Hippocampal formation (tissue), 2 donors: ENCODE results near the gene FIBP.

Source experiments
- DNase-seq, 2 donors: peaks; one replicate each; lab custom pipeline; 2025; lab: John Stamatoyannopoulos, UW

The FIBP gene

DNA sequence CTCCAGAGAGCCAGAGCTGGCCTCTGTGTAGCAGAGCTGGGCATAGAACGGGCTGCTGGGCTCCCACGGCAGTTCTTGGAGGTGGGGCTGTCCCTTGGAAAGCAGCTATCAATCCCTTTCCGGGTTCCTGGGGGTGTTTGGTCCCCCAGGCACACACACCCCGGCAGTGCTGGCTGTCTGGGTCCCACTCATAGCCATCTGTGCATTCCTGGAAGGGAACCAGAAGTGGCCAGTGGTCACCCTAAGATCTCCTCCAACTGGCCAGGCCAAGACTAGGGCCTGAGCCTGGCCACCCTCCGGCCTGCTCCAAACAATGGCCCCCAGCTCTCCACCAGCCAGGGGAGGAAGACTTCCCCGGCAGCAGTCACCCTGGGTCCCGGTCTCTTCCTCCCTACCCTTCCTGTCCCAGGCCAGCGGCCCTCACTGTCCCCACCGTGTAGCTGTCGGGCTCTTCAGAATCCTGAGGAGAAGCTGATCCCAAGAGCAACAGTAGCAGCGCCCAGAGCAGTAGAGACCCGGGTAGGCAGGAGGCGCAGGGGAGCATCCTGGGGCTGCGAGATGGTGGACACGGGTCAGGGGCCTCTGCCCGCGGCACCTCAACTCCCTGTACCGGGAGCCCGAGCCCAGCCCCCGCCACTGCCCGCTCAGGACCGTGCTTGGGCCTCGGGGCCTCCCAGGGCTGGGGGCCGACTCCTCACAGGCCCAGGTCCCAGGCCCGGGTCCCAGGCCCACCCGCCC is 16.3 kb downstream of the FIBP start:
- DNase-seq = no peak

GRCh38 chr11:65870706-65871681 is 17.3 kb downstream of the FIBP start:
- DNase-seq = no peak

DNA sequence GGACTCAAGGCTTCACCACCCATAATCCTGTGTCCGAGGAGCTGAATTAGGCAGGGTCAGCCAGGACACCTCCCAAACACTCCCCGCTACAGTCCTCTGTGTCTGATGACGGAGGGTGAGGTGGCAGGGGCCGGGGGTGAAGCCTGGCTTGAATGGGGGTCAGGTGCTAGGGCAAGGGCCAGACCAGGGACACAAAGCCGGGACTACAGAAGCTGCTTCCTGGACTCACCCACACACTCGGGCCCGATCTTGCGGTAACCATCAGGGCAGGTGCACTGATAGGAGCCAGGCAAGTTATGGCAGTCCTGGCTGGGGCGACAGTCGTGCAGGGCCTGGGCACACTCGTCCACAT is 18.0 kb downstream of the FIBP start:
- no peak for DNase-seq

GRCh38 chr11:65869643-65870306 is 18.5 kb downstream of the FIBP start:
- no peak for DNase-seq

DNA sequence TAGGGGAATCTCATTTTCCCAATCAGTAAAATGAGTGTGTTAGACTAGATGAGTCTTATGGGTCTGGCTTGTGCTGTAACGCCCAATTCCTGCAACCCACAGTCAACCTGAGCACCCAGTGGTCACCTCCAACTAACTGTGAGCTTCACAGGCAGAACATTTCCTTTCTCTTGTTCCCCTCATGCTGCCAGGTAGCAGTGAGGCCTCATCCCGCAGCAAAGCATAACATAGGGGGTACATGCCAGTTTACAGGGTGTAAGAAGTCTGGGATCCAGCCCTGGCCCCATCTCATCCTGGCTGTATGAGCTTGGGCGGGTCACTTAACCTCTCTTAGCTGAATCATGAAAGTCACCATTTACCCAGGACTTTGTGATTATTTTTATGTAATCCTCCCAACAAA is 19.4 kb downstream of the FIBP start:
- no peak for DNase-seq

- DNase-seq = no peak
These were observed 20.1 kb downstream of the FIBP start for GRCh38 chr11:65868076-65868667.

- no peak for DNase-seq
These were observed 20.8 kb downstream of the FIBP start for GRCh38 chr11:65867284-65868071.

- DNase-seq = no peak
These were observed 21.6 kb downstream of the FIBP start for GRCh38 chr11:65866509-65867283.

DNA sequence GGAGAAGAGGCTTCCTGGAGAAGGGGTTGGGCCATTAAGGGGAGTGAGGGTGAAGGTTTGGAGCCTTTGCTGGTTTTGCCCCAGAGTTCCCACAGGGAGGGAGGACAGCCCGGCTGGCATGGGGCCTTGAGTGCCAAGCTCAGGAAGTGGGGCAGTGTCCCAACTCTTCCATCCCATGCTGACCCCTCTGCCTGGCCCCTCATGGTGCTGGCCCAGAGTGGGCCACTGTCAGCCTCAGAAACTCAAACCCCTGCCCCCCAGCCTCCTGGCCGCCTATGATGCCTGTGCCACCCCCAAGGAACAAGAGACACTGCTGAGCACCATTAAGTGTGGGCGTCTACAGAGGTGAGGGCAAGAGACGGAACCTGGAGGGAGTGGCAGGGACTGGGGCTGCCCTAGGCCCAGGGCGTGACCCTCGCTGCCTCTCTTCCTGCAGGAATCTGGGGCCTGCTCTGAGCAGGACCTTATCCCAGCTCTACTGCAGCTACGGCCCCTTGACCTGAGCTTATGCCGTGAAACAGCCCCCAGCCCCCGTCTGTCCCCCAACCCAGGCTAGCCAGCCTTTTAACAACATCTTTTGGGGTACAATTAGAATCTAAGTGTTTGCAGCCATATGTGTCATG is 22.6 kb downstream of the FIBP start:
- no peak for DNase-seq

DNA sequence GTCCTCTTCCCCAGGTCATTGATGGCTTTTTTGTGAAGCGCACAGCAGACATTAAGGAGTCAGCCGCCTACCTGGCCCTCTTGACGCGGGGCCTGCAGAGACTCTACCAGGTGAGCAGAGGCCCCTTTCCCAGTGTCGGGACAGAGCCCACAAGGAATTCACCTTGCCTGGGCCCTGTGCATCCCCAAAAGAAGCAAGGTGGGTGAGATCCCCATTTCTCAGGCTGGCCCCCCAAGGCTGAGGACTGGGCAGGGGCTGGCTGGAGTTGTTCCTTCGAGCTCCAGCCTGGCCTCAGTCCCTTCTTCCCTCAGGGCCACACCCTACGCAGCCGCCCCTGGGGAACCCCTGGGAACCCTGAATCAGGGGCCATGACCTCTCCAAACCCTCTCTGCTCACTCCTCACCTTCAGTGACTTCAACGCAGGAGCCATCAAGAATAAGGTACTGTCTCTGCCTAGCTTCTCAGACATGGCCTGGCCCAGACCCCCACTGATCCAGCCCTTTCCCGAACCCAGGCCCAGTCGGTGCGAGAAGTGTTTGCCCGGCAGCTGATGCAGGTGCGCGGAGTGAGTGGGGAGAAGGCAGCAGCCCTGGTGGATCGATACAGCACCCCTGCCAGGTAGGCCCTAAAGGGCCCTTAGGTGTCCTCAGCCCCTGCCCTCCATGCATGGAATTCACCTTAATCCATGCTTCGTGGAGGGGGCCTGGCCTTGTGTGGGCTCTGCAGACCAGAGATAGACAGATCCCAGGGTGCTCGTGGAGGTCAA is 23.4 kb downstream of the FIBP start:
- DNase-seq = no peak

GRCh38 chr11:65863889-65864705 is 24.2 kb downstream of the FIBP start:
- DNase-seq = no peak

GRCh38 chr11:65862941-65863888 is 25.1 kb downstream of the FIBP start:
- no peak for DNase-seq

- DNase-seq = no peak
These were observed 26.0 kb downstream of the FIBP start for GRCh38 chr11:65862191-65862735.

DNA sequence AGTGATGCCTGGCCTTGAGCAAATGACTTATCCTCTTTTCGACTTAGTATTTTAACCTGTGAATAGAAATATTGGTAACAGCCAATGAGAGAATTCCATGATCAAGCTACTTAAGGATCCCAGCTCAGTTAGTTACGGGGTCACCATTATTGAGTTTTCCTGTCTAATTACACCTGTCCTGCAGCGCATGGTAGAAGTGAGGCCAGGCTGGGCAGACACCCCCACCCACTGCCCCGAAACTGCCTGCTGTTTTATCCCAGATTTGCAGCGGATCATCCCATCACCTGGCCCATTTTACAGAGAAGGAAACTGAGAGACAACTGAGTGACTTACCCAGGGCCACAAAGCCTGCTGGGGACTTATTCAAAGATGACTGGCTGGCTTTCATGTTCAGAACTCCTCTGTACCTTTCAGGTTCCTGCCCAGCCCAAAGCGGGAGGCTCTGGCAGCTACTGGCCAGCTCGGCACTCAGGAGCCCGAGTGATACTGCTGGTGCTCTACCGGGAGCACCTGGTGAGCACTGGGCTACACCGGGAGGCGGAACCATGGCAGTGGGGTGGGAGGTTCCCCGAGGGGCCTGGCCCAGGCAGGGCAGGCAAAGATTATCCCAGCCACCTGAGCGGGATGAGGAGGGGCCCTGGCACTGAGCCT is 26.6 kb downstream of the FIBP start:
- DNase-seq = no peak

- no peak for DNase-seq
These were observed 27.1 kb downstream of the FIBP start for GRCh38 chr11:65861165-65861505.
